Right renal cortex interstitium (tissue), 3 donors: ENCODE data around the gene CDC42BPB. TPM values are rescaled to one million over a fixed set of nuclear protein-coding genes. Genes with fewer than 3 reads are reported as not detected.

Experiments
- DNase-seq, 3 donors: peaks; one replicate each; pipeline ENCODE4 v3.0.0-alpha.2; 2013; ENCODE audit warnings: low read depth in 3 of 3, low spot score in 2 of 3
- polyA plus RNA-seq, 3 donors: library from polyadenylated mRNA; unstranded; fragments of 120-200 nt; gene quantifications; one replicate each; pipeline ENCODE4 v1.2.1, GENCODE V29; 2013; ENCODE audit not compliant: insufficient read length in 3 of 3

Gene CDC42BPB
- polyA plus RNA-seq, 3 donors, result 69.7 to 74.1 (median 70.4) TPM

GRCh38 chr14:103073876-103074728 is 16.8 kb upstream of the CDC42BPB start:
- no peak for DNase-seq

- DNase-seq, result no peak
Observed at GRCh38 chr14:103073367-103073875, 16.1 kb upstream of the CDC42BPB start.

- DNase-seq, result no peak
Observed at GRCh38 chr14:103072595-103073366, 15.4 kb upstream of the CDC42BPB start.

- DNase-seq, result no peak
Observed at GRCh38 chr14:103071544-103072251, 14.3 kb upstream of the CDC42BPB start.

- no peak for DNase-seq
Observed at GRCh38 chr14:103070971-103071542, 13.7 kb upstream of the CDC42BPB start.

- DNase-seq, result no peak
Observed at GRCh38 chr14:103070263-103070885, 13.0 kb upstream of the CDC42BPB start.

GRCh38 chr14:103068351-103069073 is 11.2 kb upstream of the CDC42BPB start:
- no peak for DNase-seq

- no peak for DNase-seq
Observed at GRCh38 chr14:103067231-103067954, 10.0 kb upstream of the CDC42BPB start.

GRCh38 chr14:103066399-103066798 is 9.1 kb upstream of the CDC42BPB start:
- no peak for DNase-seq

- no peak for DNase-seq
Observed at GRCh38 chr14:103065861-103066260, 8.5 kb upstream of the CDC42BPB start.

- no peak for DNase-seq
Observed at GRCh38 chr14:103064978-103065377, 7.6 kb upstream of the CDC42BPB start.

GRCh38 chr14:103064436-103064835 is 7.1 kb upstream of the CDC42BPB start:
- no peak for DNase-seq

- no peak for DNase-seq
Observed at GRCh38 chr14:103061482-103061976, 4.2 kb upstream of the CDC42BPB start.

GRCh38 chr14:103059556-103059955 is 2.2 kb upstream of the CDC42BPB start:
- no peak for DNase-seq

- DNase-seq, result no peak
Observed at GRCh38 chr14:103058164-103059055, 1.1 kb upstream of the CDC42BPB start.

- DNase-seq, result no peak
Observed at GRCh38 chr14:103057028-103057371, 349 bp downstream of the CDC42BPB start.

GRCh38 chr14:103056322-103057027 is 874 bp downstream of the CDC42BPB start:
- DNase-seq, result no peak
